ENCODE measurements around the gene ZPBP2.
A peak's percentile ranks its signal among the peaks of the same experiment; 100 is the strongest.
"Not testable (repeated sequence)": the region's sequence is repeated elsewhere in the genome, so short reads cannot be mapped to it uniquely, and the experiment has no call there.

Gene ZPBP2

DNA sequence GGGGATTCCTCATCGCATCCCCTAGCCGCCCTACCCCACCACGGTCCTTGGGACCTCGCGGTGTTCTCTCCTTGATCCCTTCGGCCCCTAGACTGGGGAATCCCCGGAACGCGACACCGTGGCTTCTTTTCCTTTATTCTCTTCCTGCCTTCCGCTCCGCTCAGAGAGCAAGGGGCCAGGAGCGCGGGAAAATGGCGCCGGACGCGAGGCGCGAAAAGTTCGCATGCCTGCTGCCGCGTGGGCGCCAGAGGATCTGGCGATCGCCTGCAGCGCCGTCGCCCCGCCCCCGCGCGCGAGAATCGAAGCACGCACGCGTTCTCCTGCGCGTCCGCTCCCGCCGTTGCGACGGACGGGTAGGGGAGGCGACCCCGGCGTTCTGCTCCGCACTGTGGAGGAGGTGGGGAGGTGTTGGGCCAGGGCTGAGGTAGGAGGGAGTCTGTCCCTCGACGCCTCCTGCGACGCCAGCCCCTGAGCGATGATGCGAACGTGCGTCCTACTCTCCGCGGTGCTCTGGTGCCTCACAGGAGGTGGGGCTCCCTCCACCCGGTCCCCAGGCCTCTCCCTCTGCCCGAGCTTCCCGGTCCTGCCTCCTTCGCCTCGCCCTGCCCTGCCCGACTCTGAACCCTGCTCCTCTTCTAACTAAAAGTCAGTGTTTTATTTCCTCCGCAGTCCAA lies at the start of gene ZPBP2:
Gene ZPBP2, plus strand, starts transcription at position 323 of the 674 bp plus-strand sequence. Its CDS starts 153 bp downstream, at position 476.
- DNase-seq: no peak

- DNase-seq: no peak
These were observed 49.5 kb upstream of the ZPBP2 start for GRCh38 chr17:39818358-39819000.

- DNase-seq: no peak
These were observed 47.5 kb upstream of the ZPBP2 start for GRCh38 chr17:39820541-39820940.

- no peak for DNase-seq
These were observed 47.0 kb upstream of the ZPBP2 start for GRCh38 chr17:39820987-39821386.

DNA sequence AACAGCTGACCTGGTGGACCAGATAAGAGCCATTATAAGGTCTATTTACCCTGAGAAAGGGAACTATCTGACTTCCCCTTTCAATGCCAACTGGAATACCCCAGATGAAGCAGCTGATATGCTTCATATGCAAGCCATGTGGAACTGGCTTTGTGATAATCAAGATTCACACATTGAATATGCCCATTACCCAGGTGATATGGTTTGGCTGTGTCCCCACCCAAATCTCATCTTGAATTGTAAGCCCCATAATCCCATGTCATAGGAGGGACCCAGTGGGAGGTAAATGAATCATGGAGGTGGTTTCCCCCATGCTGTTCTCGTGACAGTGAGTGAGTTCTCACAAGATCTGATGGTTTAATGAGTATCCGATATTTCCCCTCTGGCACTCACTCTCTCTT lies 46.0 kb upstream of the ZPBP2 start:
- no peak for DNase-seq

- no peak for DNase-seq
These were observed 44.5 kb upstream of the ZPBP2 start for GRCh38 chr17:39823407-39824054.

- DNase-seq: no peak
These were observed 41.7 kb upstream of the ZPBP2 start for GRCh38 chr17:39826334-39826733.

- no peak for DNase-seq
These were observed 39.6 kb upstream of the ZPBP2 start for GRCh38 chr17:39828443-39828842.

- no peak for DNase-seq
These were observed 36.4 kb upstream of the ZPBP2 start for GRCh38 chr17:39831588-39831987.

GRCh38 chr17:39834017-39834416 lies 34.0 kb upstream of the ZPBP2 start:
- no peak for DNase-seq

DNA sequence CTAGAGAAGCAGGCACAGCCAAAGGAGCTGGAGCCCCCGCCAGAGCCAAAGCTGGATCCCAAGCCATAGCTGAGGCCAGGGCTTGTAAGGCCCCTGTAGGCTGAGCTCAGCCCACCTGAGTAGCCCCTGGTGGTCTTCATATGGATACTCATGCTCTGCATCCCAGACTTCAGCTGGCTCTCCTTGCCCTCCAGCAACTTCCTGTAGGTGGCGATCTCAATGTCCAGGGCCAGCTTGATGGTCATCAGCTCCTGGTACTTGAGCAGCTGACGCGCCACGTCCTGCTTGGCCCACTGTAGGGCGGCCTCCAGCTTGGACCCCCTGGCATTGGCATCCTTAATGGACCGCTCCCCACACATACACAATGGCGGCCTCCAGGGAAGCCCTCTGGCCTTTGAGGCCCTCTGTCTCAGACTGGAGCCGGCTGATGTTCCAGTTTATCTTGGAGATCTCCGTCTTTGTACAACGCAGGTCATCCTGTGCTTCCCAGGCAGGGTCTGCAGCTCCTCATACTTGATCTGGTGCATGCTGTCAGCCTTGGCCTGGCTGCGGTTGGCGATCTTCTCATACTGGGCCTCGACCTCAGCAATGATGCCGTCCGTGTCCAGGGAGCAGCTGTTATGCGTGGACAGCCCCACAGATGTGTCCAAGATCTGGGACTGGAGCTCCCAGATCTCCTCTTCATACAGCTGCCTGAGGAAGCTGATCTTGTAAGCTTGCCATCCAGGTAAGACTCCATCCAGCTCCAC lies 32.8 kb upstream of the ZPBP2 start:
- DNase-seq: no peak

- no peak for DNase-seq
These were observed 31.9 kb upstream of the ZPBP2 start for GRCh38 chr17:39836117-39836516.

DNA sequence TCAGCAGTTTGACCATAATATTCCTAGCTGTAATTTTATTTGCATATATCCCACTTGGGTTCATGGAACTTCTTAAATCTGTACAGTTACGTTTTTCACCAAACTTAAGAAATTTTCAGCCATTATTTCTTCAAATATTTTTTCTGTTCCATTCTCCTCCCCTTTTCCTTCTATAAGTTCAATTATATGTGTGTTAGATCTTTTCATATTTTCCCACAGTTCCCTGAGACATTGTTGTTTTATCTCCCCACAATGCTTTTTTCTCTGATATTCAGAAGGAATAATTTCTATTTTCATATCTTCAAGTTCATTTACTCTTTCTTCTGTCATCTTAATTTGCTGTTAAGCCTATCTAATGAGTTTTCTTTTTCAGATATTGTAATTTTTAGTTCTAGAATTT lies 29.9 kb upstream of the ZPBP2 start:
- no peak for DNase-seq

GRCh38 chr17:39838784-39839183 lies 29.2 kb upstream of the ZPBP2 start:
- DNase-seq: no peak

DNA sequence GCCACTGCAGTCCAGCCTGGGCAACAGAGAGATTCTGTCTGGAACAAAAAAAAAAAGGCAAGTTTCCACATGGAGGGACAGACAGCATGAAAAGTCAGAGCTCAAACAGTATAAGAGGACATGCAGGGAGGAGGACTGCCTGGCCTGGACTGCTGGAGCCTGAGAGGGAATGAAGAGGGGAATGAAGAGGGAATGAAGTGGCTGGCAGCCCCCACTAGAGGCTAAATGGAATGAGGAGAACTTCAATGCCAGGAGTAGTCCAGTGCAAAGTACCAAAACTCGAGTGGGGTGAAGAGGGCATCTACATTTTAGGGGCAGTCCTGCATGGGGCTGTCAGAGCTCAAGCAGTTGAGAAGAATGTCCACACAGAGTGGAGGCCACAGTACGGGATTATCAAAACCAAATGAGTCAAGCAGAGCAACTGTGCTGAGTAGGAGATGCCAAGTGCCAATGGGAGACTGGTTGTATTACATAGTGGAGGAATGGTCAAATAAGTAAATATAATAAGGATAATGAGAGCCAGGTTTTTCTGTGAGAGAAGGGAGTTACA lies 26.8 kb upstream of the ZPBP2 start:
- DNase-seq: no peak

GRCh38 chr17:39845052-39845846 lies 22.8 kb upstream of the ZPBP2 start:
- peak; percentile 33 for DNase-seq

DNA sequence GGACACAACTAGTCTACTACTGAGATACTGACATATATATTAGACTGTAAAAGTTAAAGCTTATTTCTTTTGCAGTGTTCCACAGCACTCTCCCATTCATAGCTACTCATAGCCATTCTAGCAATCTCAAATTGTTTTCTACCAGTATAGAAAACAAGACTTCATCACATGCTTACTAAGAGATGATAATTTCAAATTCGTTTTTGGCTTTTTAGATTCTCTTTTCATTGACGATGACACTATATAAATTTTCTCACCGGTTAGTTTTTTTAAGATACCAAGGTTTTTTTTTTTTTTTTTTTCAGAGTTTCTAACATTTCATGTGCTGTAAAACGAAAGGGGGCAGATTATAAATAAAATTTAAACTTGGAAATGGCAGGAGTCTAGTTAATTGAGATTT lies 21.8 kb upstream of the ZPBP2 start:
- no peak for DNase-seq

DNA sequence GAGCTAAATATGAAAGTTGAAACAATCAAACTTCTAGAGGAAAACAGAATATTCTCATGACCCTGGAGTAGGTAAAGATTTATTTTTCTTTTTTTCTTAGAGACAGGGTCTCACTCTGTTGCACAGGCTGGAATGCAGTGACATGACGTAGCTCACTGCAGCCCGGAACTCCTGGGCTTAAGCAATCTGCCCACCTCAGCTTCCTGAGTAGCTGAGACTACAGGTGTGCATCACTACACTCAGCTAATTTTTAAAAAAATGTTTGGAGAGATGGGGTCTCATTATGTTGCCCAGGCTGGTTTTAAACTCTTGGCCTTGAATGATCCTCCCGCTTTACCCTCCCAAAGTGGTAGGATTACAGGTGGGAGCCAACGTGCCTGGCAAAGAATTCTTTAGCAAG lies 19.4 kb upstream of the ZPBP2 start:
- no peak for DNase-seq

GRCh38 chr17:39850186-39850585 lies 17.8 kb upstream of the ZPBP2 start:
- DNase-seq: not testable (repeated sequence)

DNA sequence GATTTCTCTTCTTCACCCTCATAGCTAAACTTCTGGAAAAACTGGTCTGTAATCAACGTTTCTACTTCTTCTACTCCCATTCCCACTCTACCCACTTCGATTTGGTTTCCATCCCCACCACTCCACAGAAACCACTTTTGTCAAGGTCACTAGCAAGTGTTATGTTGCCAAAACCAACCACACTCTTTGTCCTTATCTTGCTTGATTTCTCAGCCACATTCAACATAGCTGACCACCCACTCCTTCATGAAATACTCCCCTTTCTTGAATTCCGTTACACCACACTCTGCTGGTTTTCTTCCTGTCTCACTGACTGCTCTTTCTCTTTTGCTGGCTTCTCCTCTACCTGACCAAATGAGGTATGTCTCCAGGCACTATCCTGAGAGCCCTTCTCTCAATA lies 15.8 kb upstream of the ZPBP2 start:
- no peak for DNase-seq

DNA sequence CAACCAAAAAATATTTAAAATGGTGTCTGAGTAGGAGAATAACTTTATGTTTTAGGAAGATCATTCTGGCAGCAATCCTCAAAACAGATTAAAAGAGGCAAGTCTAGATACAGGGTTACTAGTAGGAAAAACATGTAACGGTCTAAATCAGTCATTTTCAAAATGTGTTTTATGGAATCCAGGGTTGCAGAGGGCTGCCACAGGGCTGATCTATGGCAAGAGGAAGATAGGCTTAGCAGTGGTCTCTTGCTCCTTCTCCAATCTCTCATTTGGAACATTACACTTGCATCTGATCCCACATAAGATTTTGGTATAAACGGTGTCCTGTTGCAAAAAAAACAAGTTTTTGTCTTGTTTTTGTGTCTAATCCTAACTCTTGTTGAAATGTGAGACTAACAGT lies 13.1 kb upstream of the ZPBP2 start:
- DNase-seq: no peak

GRCh38 chr17:39855911-39856649 lies 11.9 kb upstream of the ZPBP2 start:
- not testable (repeated sequence) for DNase-seq

All from NCI-H2029 treated with DMSO at 0.1 percent for 48 hours (cell line).